Measurements from ENCODE around the gene SGMS1.

The SGMS1 gene

DNA sequence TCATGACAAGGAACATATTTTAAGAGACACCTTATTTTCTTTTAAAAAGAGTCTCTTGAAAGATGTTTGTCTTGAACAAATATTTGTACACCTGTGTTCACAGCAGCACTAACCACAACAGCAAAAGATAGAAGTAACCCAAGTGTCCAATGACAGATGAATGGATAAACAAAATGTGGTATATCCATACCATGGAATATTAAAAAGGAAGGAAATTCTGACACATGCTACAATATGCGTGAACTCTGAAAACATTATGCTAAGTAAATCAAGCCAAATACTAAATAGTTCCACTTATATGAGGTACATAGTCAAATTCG lies 17.8 kb downstream of the SGMS1 start:
- DNase-seq: no peak

DNA sequence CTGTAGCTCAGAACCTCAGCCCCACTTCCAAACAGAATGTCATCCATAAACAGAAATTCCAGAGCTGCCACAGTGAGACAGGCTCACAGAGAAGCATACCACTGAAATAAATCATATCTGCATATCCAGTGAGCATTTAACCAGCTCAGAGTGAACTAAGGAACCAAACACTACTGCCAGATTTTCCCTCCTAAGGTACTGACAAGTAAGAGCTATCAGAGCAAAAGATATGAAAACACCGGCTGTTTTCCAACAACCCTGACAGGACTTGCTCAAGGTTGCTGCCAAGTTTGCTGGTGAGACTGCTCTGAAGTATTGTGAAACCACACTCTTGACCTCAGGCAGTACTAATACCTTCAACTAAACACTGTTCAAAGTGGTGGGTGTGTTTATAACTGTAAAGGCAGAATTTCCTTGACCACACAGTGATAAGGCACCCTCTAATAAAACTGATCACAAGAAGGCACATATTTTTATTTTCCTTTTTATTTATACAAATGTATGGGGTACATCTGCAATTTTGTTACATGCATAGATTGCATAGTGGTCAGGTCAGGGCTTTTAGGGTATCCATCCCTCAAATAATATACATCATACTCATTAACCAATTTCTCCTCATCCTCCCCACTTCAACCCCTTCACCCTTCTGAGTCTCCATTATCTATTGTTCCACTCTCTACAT lies 18.3 kb downstream of the SGMS1 start:
- peak; percentile 91 for DNase-seq

DNA sequence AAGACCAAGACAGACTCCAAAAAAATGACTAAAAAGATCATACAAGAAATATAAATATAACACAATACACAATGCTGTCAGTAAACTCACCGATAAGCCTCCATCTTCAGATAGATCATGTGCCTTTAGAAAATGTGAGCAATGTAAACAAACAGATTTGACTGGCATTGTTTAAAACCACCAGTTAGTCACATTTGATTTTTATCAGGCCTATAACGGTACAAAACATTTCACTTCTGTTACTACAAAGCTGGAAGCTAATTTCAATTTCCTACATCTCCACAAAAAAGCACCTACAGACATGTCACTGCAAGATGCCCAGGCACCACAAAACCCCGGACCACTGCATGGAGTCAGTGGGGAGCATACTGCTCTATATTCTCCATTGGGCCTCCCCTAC lies 18.9 kb downstream of the SGMS1 start:
- no peak for DNase-seq

- DNase-seq: no peak
Measured at GRCh38 chr10:50604049-50604640, 19.6 kb downstream of the SGMS1 start.

DNA sequence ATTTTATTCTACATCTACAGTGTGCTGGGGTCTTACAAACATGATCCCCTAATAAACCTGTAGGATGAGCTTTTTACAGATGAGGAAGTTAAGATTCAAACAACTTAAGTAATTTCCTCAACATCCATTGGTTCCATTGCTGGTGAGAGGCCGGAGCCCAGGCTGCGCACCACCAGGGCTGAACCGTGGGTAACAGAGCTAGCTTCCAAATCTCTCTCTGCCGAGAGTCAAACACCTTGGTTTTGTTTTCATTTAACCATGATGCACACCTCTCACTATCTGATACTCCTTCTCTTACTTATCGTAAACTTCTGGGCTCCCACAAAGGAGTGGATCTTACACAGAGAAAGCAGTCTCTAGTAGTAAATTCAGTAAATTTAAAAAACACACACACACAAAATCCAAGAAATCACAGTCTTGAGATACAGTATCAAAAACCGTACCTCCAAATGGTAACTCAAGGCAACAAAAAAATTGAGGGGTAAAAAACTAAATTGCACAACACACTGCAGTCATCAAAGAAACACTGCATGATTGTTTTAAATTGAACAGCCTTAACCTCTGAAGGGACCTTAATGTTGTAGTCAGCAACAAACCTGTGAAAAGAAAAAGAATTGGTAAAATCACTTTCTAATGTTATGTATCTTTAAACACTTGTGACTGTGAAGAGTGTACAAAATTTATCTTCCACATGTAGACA lies 20.5 kb downstream of the SGMS1 start:
- no peak for DNase-seq

DNA sequence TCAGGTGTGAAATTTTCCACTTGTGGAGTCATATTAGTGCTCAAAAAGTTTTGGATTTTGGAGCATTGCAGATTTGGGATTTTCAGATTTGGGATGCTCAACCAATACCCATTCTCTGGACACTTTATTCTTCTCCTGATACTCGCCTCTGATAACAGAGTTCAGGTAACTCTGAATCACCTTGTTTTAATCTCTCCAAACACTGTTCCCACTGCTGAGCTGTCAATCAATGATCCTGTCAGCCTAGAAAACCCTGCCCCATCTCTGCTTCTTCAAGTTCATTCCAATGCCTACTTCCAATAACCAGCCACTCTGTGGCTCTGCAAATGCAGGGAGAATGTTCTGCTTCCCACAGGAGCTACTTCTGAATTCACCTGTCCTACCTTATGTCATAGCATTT lies 21.8 kb downstream of the SGMS1 start:
- DNase-seq: no peak

GRCh38 chr10:50600831-50601477 lies 22.8 kb downstream of the SGMS1 start:
- peak; percentile 76 for DNase-seq

DNA sequence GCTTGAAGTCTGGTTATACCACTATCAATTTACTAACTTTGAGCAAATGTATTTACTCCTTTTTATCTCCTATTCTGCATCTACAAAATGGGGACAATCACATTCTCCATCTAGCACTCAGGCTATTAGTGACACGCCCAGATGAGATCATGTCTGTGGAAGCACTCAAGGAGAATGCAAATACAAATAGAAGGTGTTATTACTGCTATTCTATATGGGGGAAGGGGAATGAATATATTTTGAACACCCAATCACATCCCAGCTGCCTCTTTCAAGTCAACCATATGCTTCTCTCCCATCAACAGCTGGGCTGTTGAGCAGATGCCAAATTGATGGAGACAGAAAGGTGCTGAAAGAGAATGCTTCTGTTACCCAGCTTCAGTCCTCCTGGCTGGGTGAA lies 23.5 kb downstream of the SGMS1 start:
- no peak for DNase-seq

- no peak for DNase-seq
Measured at GRCh38 chr10:50596897-50597296, 26.9 kb downstream of the SGMS1 start.

- no peak for DNase-seq
Measured at GRCh38 chr10:50596456-50596855, 27.3 kb downstream of the SGMS1 start.

- no peak for DNase-seq
Measured at GRCh38 chr10:50595785-50596184, 28.0 kb downstream of the SGMS1 start.

DNA sequence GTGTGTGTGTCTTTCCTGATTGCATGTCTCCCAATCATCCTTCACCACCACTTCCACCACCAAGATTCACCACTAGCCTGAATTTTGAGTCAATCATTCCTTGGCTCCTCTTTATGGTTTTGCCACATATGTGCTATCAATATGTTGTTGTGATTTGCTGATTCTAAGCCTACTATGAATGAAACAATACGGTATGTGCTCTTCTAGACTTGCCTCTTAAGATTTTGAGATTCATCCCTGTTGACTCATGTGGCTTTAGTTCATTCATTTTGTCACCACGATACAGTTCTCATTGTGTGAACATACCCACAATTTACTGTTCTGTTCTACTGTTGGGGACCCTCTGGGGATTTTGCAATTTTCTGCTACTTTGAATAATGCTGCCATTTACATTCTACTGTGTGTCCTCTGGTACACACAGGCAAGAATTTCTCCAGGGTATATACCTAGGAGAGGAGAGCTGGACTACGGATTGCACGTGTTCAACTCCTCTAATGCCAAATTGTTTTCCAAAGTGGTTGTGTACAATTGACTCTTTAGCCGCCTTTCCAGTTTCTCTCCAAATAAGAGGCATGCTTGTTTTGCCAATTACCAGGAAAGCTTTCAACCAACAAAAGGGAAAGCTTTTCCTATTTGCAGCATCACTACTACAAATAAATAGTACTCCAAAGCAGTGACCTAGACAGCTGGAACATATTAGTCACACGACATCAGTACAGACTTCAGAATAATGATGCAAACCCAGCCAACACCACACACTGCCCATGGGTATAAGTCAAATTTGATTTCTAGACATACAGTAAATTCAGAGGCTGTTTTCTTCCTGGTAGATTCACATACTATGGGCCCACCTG lies 30.0 kb downstream of the SGMS1 start:
- peak; percentile 82 for DNase-seq

GRCh38 chr10:50592961-50593418 lies 30.8 kb downstream of the SGMS1 start:
- DNase-seq: no peak

- DNase-seq: no peak
Measured at GRCh38 chr10:50590935-50591334, 32.8 kb downstream of the SGMS1 start.

- DNase-seq: no peak
Measured at GRCh38 chr10:50586740-50587088, 37.0 kb downstream of the SGMS1 start.

- peak; percentile 86 for DNase-seq
Measured at GRCh38 chr10:50585921-50586739, 37.6 kb downstream of the SGMS1 start.

- no peak for DNase-seq
Measured at GRCh38 chr10:50582766-50583762, 40.7 kb downstream of the SGMS1 start.

DNA sequence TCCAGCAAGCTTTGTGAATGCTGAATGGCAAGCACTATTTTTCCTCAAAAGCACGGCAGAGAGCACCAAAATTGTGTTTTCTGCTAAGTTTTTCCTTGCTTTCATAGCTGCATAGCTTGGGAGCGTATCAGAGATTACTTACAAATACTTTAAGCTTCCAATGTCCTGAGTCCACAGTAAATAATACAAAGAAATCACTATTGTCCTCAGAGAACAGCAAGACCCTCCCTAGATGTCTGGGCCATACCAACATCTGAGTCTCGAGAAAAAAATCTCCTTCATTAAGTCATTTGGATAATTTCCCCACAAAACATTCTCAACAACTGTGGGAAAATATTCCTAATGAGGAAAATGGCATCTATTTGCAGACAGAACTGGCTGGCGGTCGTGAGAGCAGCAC lies 41.7 kb downstream of the SGMS1 start:
- DNase-seq: peak; percentile 54

- DNase-seq: no peak
Measured at GRCh38 chr10:50580262-50580891, 43.4 kb downstream of the SGMS1 start.

Data from fibroblast of skin of back (primary cell).